Neural crest cell (in vitro differentiated cells): ENCODE data around the gene HOXA11. TPM values are rescaled to one million over a fixed set of nuclear protein-coding genes. Genes with fewer than 3 reads are reported as not detected.

Experiments
- DNase-seq: peaks from one replicate; pipeline ENCODE4 v3.0.0; 2021; ENCODE audit warnings: low read depth, mixed read lengths, low spot score
- H3K27ac Mint-ChIP-seq: one replicate; pipeline ENCODE4 v1.8.0; 2021; ENCODE audit warnings: mild to moderate bottlenecking, mixed read lengths; ENCODE audit not compliant: unreplicated experiment
- H3K27me3 Mint-ChIP-seq: 2 replicates; pipeline ENCODE4 v1.8.0; 2021; ENCODE audit warnings: low read depth, mild to moderate bottlenecking, mixed read lengths
- H3K36me3 Mint-ChIP-seq: 2 replicates; pipeline ENCODE4 v1.8.0; 2021; ENCODE audit warnings: low read depth, mild to moderate bottlenecking, mixed read lengths
- H3K4me1 Mint-ChIP-seq: 2 replicates; pipeline ENCODE4 v1.8.0; 2021; ENCODE audit warnings: mixed read lengths
- H3K4me3 Mint-ChIP-seq: one replicate; pipeline ENCODE4 v1.8.0; 2021; ENCODE audit warnings: mild to moderate bottlenecking, mixed read lengths
- H3K9me3 Mint-ChIP-seq: 2 replicates; pipeline ENCODE4 v1.8.0; 2021; ENCODE audit warnings: mixed read lengths
- CTCF ChIP-seq: fragments of 200-600 bp; sonication (generic); conservative IDR thresholded peaks from 2 replicates; pipeline ENCODE4 v1.5.0; 2021; ENCODE audit warnings: antibody characterized with exemption, mild to moderate bottlenecking
- total RNA-seq: library from RNA; stranded (reverse); gene quantifications from 2 replicates; pipeline ENCODE4 v1.2.1, GENCODE V29; 2021

The HOXA11 gene
- total RNA-seq, 1 donor from 2014 or later: not detected

- TF ChIP-seq CTCF: no peak
- no peak overlapping the region for H3K27ac Mint-ChIP-seq
- no peak overlapping the region for H3K4me3 Mint-ChIP-seq
- no peaks in the 10 kb centered on the region for H3K36me3 Mint-ChIP-seq
- DNase-seq: no peak
- peaks cover 4% of the 10 kb centered on the region for H3K4me1 Mint-ChIP-seq
- no peaks in the 10 kb centered on the region for H3K9me3 Mint-ChIP-seq
- H3K27me3 Mint-ChIP-seq: peaks cover 95% of the 10 kb centered on the region
Measured at GRCh38 chr7:27220440-27220955, 35.5 kb upstream of the HOXA11 start.

GRCh38 chr7:27219821-27220220, 34.8 kb upstream of the HOXA11 start:
- Mint-ChIP-seq H3K4me1 (no peaks in the 10 kb centered on the region), H3K9me3 (no peaks in the 10 kb centered on the region), H3K36me3 (no peaks in the 10 kb centered on the region), H3K27ac (no peak overlapping the region), H3K27me3 (peaks cover 95% of the 10 kb centered on the region), H3K4me3 (no peak overlapping the region)
- no peak for TF ChIP-seq CTCF
- no peak for DNase-seq

- H3K4me1 Mint-ChIP-seq: no peaks in the 10 kb centered on the region
- peaks cover 94% of the 10 kb centered on the region for H3K27me3 Mint-ChIP-seq
- no peak for DNase-seq
- no peaks in the 10 kb centered on the region for H3K9me3 Mint-ChIP-seq
- H3K4me3 Mint-ChIP-seq: no peak overlapping the region
- H3K36me3 Mint-ChIP-seq: no peaks in the 10 kb centered on the region
- TF ChIP-seq CTCF: no peak
- no peak overlapping the region for H3K27ac Mint-ChIP-seq
Measured at GRCh38 chr7:27217951-27218350, 32.9 kb upstream of the HOXA11 start.

- DNase-seq: no peak
- H3K4me1 Mint-ChIP-seq: no peaks in the 10 kb centered on the region
- H3K9me3 Mint-ChIP-seq: no peaks in the 10 kb centered on the region
- no peak overlapping the region for H3K4me3 Mint-ChIP-seq
- H3K36me3 Mint-ChIP-seq: no peaks in the 10 kb centered on the region
- no peak for TF ChIP-seq CTCF
- peaks cover 96% of the 10 kb centered on the region for H3K27me3 Mint-ChIP-seq
- H3K27ac Mint-ChIP-seq: no peak overlapping the region
Measured at GRCh38 chr7:27215356-27215755, 30.3 kb upstream of the HOXA11 start.

- no peak overlapping the region for H3K27ac Mint-ChIP-seq
Measured at GRCh38 chr7:27214239-27214950, 29.4 kb upstream of the HOXA11 start.

More at GRCh38 chr7:27214239-27214950, 29.4 kb upstream of the HOXA11 start:
- Mint-ChIP-seq H3K36me3 (no peaks in the 10 kb centered on the region), H3K9me3 (no peaks in the 10 kb centered on the region), H3K4me1 (no peaks in the 10 kb centered on the region), H3K27me3 (peaks cover 98% of the 10 kb centered on the region), H3K4me3 (peak overlapping the region; percentile 33)
- TF ChIP-seq CTCF: no peak
- DNase-seq: no peak
